AG04449 (cell line): ENCODE results near the gene CASP6.

Source experiments
- CTCF ChIA-PET: fragments of 350-600 bp; formaldehyde crosslinking; extraction: SDS; loops from one replicate; lab custom pipeline; 2021; ENCODE audit warnings: antibody characterized with exemption; lab: Yijun Ruan, JAX
- POLR2A ChIA-PET: fragments of 400-600, 350-600 bp; formaldehyde crosslinking; extraction: SDS; loops from one replicate; lab custom pipeline; 2020; ENCODE audit warnings: antibody characterized with exemption, inconsistent platforms; lab: Yijun Ruan, JAX
- DNase-seq: peaks from one replicate; pipeline ENCODE4 v3.0.0-alpha.2; 2010; ENCODE audit warnings: low read depth, low spot score
- H3K4me3 ChIP-seq: 2 replicates; pipeline ENCODE4 v1.5.1; 2011; ENCODE audit warnings: low read depth, mild to moderate bottlenecking, control low read depth, low read length
- CTCF ChIP-seq: IDR thresholded peaks from one replicate; pipeline ENCODE4 v1.5.1; 2011; ENCODE audit warnings: mild to moderate bottlenecking, moderate library complexity, low read length, control low read depth, inconsistent platforms; ENCODE audit not compliant: insufficient read depth; ENCODE audit errors: missing control alignments

The CASP6 gene

GRCh38 chr4:109722357-109722756 is 19.1 kb upstream of the CASP6 start:
- no peak for TF ChIP-seq CTCF
- H3K4me3 ChIP-seq: no peak overlapping the region
- DNase-seq: no peak
- POLR2A ChIA-PET: no interaction called here
- CTCF ChIA-PET: no interaction called here

- TF ChIP-seq CTCF: no peak
- ChIA-PET CTCF (no interaction called here), POLR2A (interaction anchor here (1.2 kb wide), 1 partner anchor 18 kb away, joined by 5 read pairs; the partner anchor contains the start of gene CASP6)
- H3K4me3 ChIP-seq: no peak overlapping the region
- DNase-seq: no peak
Measured at GRCh38 chr4:109721033-109721432, 17.8 kb upstream of the CASP6 start.

DNA sequence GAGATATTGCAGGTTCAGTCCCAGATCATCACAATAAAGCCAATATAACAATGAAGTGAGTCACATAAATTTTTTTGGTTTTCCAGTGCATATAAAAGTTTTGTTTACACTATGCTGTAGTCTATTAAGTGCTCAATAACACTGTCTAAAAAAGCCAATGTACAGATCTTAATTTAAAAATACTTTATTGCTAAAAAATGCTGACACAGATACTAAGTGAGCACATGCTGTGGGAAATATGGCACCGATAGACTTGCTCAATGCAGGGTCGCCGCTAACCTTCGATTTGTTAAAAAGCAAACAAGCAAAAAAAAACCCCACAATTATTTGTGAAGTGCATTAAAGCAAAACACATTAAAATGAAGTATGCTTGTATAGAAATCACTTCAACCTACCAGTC is 16.4 kb upstream of the CASP6 start:
- POLR2A ChIA-PET: no interaction called here
- TF ChIP-seq CTCF: no peak
- CTCF ChIA-PET: interaction anchor here (1.0 kb wide), 1 partner anchor 85 kb away, joined by 3 read pairs; no protein-coding TSS in a partner anchor

DNA sequence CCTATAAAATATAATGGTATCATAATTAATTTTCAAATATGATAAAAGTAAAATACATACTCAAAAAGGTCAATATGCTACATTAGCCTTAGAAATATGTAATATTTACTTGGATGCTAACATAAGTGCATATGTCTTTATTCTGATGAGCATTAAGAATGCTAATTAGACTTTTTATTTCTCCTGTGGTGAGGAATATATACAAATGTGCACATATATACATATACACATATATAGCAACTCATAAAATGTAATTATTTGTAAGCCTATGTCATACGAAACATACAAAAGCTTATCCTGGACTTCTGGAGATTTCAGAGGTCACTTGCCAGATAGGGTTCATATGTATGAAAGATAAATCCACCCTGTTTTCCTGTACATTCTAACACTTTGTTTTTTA is 15.5 kb upstream of the CASP6 start:
- no peak for DNase-seq
- no peak for TF ChIP-seq CTCF
- no peak overlapping the region for H3K4me3 ChIP-seq
- POLR2A ChIA-PET: no interaction called here
- CTCF ChIA-PET: no interaction called here

More for the DNA sequence above, 16.4 kb upstream of the CASP6 start:
- H3K4me3 ChIP-seq: no peak overlapping the region
- DNase-seq: no peak

DNA sequence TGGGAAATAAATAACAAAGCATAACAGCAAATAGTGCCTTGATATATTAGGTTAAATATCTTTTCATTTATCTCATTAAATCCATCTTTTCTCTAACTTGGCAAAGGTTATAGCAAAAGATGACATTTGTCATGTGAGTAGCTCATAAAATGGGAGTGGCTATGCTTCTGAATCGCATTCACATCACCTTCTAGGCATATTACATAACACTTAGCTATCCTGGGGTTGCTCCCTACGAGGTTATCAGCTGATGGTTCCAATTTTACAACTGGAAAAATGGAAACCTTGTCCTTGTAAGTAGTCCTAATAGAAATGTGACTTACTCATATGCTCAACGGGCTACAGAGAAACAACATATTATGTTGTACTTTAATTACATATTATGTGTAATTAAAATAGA is 10.3 kb upstream of the CASP6 start:
- CTCF ChIA-PET: interaction anchor here (1.2 to 1.4 kb wide), 2 partner anchors 9 to 44 kb away, joined by 3 to 6 read pairs; no protein-coding TSS in a partner anchor
- no peak for DNase-seq
- no peak for TF ChIP-seq CTCF
- no peak overlapping the region for H3K4me3 ChIP-seq
- POLR2A ChIA-PET: no interaction called here

DNA sequence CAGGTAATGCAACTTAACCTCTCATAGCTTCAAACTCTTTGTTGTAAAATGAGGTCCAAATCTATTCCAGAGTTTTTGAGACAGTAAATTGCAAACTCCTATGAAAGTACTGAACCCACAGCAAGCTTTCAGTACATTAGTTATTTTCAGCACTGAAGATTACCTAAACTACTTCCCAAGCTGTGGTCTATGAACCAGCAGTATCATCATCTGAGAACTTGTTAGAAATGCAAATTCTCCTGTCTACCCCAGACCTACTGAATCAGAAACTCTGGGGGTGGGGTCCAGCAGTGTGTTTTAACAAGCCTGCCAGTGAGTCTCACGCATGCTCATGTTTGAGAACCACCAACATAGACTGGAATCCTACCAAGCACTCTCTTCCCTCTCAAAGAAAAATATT is 5.7 kb upstream of the CASP6 start:
- CTCF ChIA-PET: interaction anchor here (0.8 kb wide), 1 partner anchor 274 kb away, joined by 3 read pairs; no protein-coding TSS in a partner anchor
- no peak overlapping the region for H3K4me3 ChIP-seq
- POLR2A ChIA-PET: no interaction called here
- TF ChIP-seq CTCF: no peak
- no peak for DNase-seq
